ENCODE results near the gene KIFBP. TPM values are rescaled to one million over a fixed set of nuclear protein-coding genes. Genes with fewer than 3 reads are reported as not detected.

Gene KIFBP
- total and polyA plus RNA-seq, 2 of the 13 experiments (the other 11 are each of a cell fraction or from before 2014, with no cell fraction given), result 13.0 to 21.9 TPM

- peak; percentile 90 for TF ChIP-seq THAP11 (CRISPR knock-in tag; IDR thresholded peaks at IDR 0.05)
- TF ChIP-seq SIX1 (CRISPR knock-in tag; IDR thresholded peaks at IDR 0.05; ENCODE audit: borderline replicate concordance), result no peak
- no peak for TF ChIP-seq DMTF1 (CRISPR knock-in tag; IDR thresholded peaks at IDR 0.05)
- no peak for TF ChIP-seq ZNF230 (CRISPR knock-in tag; IDR thresholded peaks at IDR 0.05)
- no peak for TF ChIP-seq SRSF4 (IDR thresholded peaks at IDR 0.05; ENCODE audit: low read depth, low read length, poor library complexity, severe bottlenecking)
- TF ChIP-seq ZFYVE20 (CRISPR knock-in tag; IDR thresholded peaks at IDR 0.05; ENCODE audit: borderline replicate concordance, low read depth), result no peak
- no peak for TF ChIP-seq ZNF530 (CRISPR knock-in tag; IDR thresholded peaks at IDR 0.05; ENCODE audit: low read depth)
- TF ChIP-seq PCBP1 (IDR thresholded peaks at IDR 0.05; ENCODE audit: borderline replicate concordance, low read depth, low read length), result peak; percentile 50; the same call in 1 of the 2 replicates
- TF ChIP-seq NFIB (CRISPR knock-in tag; IDR thresholded peaks at IDR 0.05; ENCODE audit: borderline replicate concordance), result no peak
- no peak for TF ChIP-seq LRRFIP1 (CRISPR knock-in tag; conservative IDR thresholded peaks at IDR 0.05)
- peak; percentile 19; the same call in 1 of the 2 replicates for TF ChIP-seq TFAP4 (IDR thresholded peaks at IDR 0.05; ENCODE audit: borderline replicate concordance, low read depth)
- TF ChIP-seq HNF1A (IDR thresholded peaks at IDR 0.05; ENCODE audit: low read depth), result no peak
- peak; percentile 33; the same call in 1 of the 2 replicates for TF ChIP-seq HNF1A (CRISPR knock-in tag; IDR thresholded peaks at IDR 0.05; ENCODE audit: borderline replicate concordance)
- peak; percentile 76 for TF ChIP-seq ELF3 (CRISPR knock-in tag; IDR thresholded peaks at IDR 0.05)
- TF ChIP-seq ZNF138 (CRISPR knock-in tag; IDR thresholded peaks at IDR 0.05; ENCODE audit: low read depth), result 0 out of 2 replicates have a peak, but pooled peaks have one; percentile 57
- TF ChIP-seq POLR2A (IDR thresholded peaks at IDR 0.05; ENCODE audit: insufficient read depth in 1 of 2, low read depth in 2 of 2, low read length in 2 of 2), result peak; percentile 81 to 91
- TF ChIP-seq ZNF451 (CRISPR knock-in tag; IDR thresholded peaks at IDR 0.05), result no peak
- no peak for TF ChIP-seq ATM (IDR thresholded peaks at IDR 0.05; ENCODE audit: borderline replicate concordance)
- 0 out of 2 replicates have a peak, but pooled peaks have one; percentile 10 for TF ChIP-seq ZNF780A (CRISPR knock-in tag; IDR thresholded peaks at IDR 0.05)
- peak; percentile 90 for TF ChIP-seq NFYB (CRISPR knock-in tag; IDR thresholded peaks at IDR 0.05)
Observed at GRCh38 chr10:68988530-68989316, at the start of gene KIFBP (continued).
